ENCODE data around the gene H6PD.
A peak's percentile ranks its signal among the peaks of the same experiment; 100 is the strongest.

The H6PD gene, protein sequence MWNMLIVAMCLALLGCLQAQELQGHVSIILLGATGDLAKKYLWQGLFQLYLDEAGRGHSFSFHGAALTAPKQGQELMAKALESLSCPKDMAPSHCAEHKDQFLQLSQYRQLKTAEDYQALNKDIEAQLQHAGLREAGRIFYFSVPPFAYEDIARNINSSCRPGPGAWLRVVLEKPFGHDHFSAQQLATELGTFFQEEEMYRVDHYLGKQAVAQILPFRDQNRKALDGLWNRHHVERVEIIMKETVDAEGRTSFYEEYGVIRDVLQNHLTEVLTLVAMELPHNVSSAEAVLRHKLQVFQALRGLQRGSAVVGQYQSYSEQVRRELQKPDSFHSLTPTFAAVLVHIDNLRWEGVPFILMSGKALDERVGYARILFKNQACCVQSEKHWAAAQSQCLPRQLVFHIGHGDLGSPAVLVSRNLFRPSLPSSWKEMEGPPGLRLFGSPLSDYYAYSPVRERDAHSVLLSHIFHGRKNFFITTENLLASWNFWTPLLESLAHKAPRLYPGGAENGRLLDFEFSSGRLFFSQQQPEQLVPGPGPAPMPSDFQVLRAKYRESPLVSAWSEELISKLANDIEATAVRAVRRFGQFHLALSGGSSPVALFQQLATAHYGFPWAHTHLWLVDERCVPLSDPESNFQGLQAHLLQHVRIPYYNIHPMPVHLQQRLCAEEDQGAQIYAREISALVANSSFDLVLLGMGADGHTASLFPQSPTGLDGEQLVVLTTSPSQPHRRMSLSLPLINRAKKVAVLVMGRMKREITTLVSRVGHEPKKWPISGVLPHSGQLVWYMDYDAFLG

DNA sequence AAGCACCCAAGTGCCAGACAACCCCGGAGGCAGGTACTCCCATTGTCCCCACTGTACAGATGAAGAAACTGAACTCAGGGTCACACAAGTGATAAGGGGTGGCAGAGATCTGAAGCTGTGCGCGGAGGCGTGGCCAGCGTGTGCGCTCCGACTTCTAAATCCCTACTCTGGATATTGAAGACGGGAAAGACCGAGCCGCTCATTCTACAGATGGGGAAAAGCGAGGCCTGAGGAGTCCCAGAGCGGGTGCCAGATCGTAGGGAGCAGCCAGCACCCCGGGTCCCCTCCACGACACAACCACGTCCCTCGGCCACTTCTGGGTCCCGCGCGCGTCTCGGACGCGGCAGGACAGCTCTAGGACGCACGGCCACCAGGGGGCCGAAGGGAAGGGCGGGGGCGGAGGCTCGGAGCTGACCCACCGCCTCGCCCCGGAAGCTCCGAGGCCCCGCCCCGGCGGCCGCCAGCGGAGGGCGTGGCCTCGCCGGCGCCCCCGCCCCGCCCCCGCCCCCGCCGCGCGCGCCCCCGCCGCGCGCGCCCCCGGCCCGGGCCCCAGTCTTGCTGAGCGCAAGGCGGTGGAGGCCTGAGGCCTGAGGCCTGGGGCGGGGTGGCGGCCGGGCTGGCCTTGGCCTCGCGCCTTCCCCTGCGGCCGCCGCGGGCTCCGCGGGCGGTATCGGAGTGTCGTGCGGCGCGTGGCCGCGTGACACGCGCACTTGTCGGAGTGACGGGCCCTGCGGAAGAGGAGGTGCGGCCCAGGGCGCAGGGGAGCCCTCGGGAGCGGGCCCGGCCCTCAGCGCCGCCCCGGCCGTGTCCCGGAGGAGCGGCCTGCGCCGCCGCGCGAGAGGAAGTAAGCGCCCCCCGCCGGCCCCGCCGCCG, at the start of gene H6PD:
Gene H6PD (plus strand): TSS at position 552 of the 873 bp plus-strand sequence. CDS start 10,161 bp downstream, outside the sequence.
- peak; percentile 97 for DNase-seq

DNA sequence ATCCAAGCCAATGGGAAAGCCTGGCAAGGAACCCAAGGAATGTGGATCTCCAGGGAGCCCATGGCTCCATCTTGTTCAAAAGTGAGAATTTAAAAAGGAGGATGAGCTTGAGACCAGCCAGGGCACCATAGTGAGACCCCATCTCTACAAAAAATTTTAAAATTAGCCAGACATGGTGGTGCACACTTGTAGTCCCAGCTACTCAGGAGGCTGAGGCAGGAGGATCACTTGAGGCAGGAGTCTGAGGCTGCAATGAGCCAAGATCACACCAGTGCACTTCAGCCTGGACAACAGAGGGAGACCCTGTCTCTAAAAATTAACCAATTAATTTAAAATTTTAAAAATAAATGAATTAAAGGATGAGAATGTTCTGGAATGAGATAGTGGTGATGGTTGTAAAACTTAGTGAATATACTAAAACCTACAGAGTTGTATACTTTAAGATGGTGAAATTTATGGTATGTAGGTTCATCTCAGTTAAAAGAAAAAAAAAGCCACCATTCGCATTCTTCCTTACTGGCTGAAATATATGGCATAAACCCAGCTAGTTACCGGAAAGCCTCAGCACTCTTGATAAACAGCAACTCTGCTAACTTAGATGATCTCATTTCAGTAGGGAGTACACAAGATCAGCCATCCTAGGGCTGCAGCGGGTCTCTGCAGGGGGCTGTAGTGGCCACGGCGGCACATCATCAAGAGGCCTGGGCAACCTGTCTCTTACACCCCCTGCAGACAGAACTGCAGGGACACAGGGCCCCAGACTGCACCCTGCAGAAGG, 48.3 kb upstream of the H6PD start:
- no peak for DNase-seq

DNA sequence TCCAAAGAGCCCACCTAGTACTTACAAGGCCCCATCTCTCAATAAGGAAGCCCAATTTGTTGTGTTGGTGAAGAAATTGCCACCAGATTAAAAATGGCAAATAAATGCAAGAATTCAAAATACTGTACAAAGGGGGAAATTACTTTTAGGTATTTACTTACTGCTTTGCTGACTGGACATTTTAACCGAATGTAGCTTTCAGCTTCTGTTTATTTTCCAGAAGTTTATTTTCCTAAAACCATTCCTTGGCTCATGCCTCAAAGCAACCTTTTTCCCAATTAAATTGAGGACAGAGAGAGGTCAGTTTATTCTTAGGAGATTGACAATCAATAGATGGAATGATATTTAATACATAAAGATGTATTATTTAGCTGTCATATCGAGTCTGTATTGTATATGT, 47.6 kb upstream of the H6PD start:
- no peak for DNase-seq

DNA sequence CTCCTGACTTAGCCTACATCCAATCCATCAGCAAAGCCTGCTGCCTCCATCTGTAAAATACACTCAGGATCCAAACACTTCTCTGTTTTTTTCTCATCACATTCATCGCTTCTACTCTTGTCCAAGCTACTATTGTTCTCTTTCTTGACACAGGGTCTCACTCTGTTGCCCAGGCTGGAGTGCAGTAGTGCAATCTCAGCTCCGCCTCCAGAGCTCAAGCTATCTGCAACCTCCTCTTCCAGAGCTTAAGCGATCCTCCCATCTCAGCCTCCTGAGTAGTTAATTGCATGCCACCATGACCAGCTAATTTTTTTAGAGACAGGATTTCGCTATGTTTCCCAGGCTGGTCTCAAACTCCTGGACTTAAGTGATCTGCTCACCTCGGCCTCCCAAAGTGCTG, 44.3 kb upstream of the H6PD start:
- no peak for DNase-seq

DNA sequence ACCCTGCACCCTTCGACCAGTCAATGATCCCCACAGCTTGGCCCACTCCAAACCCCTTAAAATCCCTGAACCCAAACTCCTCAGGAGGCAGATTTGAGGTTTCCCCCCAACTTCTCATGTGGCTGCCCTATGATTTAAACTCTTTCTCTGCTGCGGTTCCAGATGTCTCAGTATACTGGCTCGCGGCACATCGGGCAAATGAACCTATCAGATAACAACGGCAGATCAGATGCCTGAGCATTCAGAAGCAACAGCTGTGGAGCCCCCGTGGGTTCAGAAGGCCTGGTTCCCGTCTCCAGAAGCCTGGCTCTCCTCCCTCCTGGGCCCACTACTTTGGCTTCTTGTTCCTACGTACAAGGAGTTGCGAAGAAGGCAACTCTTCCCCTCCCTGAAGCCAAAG, 43.3 kb upstream of the H6PD start:
- no peak for DNase-seq

DNA sequence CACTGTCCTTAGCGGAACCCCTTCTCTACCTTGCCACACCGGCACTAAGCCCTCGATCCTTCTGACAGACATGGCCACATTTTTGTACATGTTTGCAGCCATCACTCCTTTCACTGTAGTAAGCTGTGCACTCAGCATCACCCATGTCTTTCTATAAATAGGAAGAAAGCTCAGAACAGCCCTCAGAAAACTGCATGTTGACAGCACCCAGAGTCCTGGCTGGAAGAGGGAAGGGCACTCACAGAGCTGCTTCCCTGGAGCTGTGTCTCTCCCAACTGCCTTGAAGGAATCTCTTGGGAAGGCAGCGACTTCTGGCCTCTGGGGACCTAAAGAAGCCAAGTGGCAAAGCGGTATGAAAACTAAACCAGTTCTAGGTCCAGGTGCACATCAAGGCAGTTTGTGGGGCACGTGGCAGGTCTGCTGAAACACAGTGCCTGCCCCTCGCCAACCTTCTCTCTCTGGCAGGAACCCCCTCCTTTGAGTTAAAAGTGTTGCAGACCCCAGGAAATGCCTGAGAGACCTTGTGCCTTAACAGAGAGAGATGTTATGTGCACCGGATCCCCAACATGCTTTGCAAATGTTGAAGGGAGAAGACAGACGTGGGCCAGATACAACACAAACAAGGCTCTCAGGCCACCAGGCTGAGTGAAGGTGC, 41.9 kb upstream of the H6PD start:
- no peak for DNase-seq

DNA sequence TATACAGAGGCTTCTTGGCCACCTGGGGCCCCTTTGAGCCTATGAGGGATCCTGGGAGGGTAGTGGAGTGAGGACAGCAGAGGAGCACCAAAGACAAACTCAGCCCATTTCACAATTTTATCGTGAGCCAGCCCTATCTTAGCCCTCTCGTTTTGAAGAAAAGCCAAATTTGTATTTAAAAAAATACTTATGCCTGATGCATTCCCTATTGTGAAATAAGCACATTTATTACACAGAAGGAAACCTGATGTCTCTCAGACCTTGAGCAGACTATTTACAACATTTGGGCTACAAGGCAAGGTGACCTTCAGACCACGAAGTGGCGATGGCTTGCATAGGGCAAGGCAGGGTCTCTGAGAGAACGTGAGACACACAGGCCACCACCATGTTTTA, 41.3 kb upstream of the H6PD start:
- no peak for DNase-seq

DNA sequence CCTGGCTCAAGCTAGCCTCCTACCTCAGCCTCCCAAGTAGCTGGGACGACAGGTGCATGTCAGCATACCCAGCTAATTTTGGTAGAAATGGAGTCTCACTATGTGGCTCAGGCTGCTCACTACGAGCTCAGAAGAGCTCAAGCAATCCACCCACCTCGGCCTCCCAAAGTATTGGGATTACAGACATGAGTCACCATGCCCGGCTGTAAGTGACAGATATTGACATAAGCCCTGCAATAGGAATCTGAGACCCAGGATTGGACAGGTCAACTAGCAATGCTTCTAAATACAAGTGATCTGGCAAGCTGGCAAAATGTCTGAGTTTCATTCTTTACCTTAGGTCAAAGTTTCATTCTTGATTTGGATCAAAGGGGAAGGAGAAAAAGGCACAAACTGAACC, 40.5 kb upstream of the H6PD start:
- DNase-seq = peak; percentile 86

DNA sequence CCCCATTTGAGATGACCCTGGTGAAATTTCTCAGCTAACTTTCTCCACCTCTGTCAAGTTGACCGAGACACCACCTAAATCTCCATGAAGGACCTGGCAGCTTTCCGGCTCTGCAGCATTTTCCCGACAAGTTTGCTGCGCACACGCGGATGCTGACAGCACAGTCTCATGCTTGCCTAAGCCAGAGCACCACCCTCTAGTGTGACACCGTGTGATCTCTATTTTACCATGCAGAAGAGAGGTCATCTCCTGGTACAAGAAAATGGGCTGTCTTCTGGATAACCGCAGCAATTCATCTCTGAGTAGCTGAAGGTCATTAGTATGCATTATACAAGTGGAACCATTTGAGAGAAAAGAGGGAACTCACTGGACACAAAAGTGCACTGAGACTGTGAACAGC, 38.9 kb upstream of the H6PD start:
- DNase-seq = no peak

DNA sequence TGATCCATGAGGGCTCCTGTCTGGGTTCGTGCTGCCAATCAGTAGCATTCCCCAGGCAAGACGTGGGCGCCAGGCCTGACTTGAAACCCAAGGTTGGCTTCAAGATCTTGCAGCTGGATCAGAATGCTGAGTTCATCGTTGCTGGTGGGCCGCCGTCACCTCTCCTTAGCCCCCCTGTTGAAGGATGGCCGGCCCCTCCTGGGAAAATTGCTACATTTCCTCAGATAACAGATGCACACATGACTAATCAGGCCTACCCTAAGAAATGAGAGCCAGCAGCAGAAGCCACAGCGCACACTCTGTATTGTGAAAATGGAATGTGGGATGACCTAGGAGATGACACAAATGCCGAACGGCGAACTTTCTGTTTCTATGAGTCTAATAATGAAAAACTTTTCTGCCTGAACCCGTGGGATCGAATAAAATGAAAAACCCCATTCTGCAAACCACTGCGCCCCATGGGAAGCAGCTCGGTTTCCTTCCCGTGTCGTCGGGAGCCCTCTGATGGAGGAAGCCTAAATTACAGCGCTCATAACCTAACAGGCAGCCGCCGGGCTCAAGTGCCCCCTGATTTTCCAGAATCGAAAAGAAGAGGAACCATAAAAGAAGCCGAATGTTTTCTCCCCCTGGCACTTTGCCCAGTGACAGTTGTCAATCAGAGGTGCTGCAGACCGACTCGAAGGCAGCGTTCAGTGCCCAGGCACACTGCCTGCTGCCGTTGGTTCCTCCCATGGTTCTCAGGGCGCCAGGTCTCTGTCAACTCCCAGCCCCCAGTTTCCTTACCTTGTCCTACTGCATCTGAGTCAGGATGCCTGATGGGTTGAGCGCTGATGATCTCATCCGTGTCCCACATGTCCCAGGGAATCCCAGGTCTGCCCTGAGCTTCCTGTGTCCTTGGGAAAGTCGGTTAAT, 38.2 kb upstream of the H6PD start:
- DNase-seq = peak; percentile 85

DNA sequence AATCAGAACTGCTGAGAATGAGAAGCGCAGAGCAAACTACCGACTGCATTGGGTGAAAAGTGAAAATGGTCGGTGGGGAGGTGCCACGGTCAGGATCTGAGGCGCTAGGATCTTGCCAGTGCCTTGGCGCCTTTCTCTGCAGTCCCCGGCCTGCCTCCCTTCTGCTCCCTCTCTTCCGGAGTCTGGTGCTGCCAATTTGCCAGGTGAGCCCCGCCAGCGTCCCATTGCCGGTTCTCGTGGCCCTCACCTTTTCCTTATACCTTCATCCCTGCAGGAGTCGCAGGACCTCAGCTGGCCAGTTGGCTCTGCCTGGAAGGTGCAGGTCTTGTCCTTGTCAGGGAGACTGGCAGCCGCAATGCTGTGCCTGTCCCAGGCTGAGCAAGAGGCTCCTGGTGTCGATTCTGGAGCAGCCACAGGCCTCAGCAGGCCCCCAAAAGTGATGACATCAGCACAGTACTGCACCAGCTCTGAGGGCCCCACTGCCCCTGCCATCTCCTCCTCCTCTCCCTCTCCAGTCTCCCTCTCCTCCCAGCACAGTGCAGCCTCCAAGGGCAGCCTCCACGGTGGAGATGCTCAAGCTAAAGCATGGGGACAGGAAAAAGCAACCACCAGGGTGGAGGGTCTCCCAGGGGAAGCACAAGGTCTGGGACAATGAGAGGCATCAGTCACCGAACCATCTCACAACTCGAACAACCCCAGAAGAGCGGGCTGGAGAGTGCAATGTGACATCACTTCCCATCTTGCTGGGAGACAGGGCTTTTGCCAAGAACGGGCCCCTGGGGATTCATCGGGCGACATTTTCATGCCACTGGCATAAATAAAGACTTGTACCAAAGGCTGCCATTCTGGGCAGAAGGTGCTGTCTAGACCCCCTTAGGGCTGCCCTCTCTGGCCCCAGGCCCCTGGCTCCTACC, 37.1 kb upstream of the H6PD start:
- DNase-seq = no peak

DNA sequence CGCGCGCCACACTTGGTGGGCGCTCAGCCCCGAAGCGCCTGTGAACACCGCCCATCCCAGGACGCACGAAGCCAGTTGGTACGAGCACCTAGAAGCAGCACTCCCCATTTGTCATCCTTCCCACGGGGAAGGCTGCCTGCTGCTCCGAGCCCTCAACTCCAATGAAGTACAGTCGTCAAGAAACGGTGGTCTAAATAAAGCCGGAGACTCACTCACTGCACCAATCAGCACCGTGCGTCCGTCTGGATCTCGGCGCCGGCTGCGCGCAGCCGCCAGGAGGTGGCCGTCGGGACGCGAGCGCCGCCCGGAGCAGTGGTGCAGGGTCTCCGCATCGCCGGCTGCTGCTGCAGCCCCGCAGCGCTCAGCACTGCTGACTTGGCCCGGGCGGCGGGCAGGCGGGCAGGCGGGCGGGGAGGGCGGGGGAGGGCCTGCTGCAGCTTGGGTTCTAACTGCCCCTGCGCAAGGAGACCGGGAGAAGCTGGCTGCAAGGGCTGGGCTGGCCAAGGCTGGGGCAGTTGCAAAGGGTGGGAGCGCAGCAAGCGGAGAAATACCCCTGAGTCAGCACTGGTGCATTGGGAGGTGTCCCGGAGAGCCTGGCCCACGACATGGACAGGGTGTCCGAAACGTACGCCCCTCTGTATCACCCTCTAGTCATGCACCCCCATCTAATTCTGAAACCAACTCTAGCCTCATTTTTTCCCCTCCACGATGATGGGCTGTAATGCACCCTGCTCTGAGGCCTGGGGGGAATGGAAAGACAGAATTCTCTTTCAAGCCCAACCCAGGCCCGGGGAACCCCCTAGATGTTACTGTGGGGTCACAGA, 35.8 kb upstream of the H6PD start:
- DNase-seq = peak; percentile 50

DNA sequence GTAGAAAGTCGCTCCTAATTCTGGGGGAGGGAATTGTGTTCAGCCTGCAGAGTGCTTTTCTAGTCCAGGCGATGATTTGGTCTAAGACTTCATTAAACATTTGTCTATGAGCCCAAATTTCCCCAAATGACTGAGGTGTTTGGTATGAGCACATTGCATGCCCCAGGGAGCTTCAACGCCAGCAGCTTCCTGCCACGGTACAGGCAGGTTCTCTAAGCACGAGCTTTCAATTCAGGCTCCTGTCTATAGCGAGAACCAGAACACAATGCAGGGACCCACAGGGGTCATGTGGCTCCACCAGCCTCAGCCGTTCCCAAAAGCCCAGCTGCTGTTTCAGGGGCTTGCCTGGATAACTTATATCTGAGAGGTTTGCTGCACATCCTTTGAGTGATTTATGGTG, 34.1 kb upstream of the H6PD start:
- DNase-seq = no peak

DNA sequence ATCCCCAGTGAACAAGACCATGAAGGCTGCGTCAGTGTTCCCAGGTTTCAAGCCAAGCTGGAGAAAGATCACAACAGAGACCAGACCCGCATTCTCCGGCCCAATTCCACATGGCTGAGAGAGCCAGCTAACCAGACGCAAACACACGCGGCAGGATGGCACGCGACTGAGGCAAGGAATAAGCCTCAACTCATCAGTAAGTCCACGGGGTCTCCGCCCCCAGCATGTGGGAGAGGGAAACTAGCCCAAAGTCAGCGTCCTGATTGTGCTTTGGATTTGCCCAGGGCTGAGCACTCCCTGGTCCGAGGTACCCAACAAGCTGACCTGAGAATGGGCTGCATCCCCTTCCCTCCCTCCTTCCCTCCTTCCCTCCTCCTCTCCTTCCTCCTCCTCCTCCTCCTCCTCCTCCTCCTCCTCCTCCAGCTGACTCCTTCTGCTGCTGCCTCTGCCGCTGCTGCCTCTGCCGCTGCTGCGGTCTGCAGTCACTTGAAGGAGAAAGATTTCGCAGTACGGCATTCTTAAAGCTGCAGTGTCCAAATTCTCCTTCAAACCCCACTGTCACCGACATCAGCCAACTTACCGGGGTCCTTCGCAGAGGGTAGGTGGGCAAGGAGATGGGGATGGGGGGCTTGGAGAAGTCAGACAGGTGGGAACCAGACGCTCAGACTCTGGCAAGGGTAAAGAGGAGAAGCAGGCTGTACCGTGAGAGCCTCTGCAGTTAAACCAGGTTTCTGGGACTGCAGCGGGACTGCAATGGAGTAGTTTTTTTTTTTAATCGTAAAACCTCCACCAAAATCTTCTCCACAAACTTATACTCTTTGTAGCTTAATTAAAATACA, 33.0 kb upstream of the H6PD start:
- DNase-seq = peak; percentile 48

DNA sequence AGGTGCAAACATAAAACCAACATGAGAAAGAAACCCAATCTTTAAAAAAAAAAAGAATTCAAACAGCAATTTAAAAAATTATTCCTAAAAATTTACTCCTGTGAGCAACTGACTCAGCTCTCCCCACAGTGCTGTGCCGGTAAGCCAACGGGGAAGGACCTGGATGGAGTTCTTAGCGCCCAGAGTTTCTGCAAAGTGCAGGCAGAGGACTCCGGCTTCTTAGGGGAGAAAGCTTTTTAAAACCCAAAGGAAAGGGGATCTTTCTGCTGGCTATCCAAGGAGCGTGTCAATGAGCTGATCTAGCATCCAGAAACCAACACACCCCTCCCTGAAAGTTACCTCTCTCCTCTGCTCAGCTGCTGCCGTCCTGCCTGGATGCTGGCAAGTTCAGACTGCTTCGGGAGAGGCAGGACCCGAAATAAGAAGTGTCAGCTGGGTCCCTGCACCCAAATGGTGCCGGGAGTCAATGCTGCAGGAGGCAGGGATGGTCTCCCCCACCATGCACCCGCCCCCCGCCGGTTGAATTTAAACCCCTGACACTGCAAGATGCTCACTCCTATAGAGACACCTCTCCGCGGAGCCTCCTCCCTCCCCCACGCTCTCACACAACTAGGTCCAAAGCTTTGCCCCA, 32.2 kb upstream of the H6PD start:
- DNase-seq = no peak

DNA sequence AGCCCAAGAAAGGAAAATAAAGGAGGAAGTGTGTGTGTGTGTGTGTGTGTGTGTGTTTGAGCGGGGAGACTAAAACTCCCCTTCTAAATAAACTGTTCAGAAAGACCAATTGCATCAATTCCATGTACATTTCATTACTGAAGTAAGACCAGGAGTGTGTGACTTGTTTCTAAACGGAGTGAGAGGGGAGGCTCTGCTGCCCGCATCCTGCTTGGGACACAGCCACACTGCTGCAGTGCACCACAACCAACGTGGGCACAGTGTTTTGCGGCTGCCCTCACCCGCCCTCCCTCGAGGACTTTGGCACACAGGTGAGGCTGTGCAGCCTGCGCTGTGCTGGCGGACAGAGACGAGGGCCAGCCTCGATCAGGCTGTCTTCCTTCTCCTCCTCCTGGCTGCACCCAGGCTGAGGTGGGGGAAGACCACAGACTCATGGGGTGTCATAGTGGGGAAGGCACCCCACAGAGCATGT, 31.0 kb upstream of the H6PD start:
- no peak for DNase-seq

DNA sequence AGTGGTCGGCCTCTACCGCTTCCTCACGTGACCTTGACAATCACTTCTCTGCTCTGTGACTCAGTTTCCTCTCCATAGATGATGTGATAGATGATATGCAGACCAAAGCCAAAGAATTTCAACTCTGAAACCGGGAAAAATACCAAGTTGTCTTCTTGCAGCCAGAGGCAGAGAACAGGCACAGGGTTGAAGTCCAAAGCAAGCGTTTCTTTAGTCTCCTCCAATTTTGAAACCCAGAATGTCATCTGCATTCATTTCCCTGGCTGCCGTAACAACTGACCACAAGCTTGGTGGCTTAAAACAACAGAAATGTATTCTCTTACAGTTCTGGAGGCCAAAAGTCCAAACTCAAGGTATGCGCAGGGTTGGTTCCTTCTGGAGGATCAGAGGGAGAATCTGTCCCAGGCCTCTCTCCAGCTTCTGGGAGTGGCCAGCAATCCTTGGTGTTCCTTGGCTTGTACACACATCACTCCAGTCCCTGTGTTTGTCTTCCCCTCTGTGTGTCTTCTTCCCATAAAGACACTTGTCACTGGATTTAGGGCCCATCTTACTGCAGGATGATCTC, 30.3 kb upstream of the H6PD start:
- no peak for DNase-seq
